Endothelial cell of umbilical vein (primary cell): ENCODE results near the gene HYAL3. TPM values are rescaled to one million over a fixed set of nuclear protein-coding genes. Genes with fewer than 3 reads are reported as not detected.

Source experiments
- BruUV-seq: library from RNA; stranded (reverse); fragments of 400-500 nt; replicated peaks from 2 replicates; lab custom pipeline; 2021; lab: Mats Ljungman, UMichigan
- CTCF ChIA-PET: fragments of 300-600, 350-600 bp; sonication (Branson Sonifier 250); formaldehyde crosslinking; loops from one replicate; lab custom pipeline; 2021; ENCODE audit warnings: antibody characterized with exemption, inconsistent platforms; lab: Charles Lee
- POLR2A ChIA-PET: fragments of 300-600, 350-600 bp; sonication (Branson Sonifier 250); formaldehyde crosslinking; loops from one replicate; lab custom pipeline; 2021; ENCODE audit warnings: antibody characterized with exemption, inconsistent platforms; lab: Charles Lee
- DNase-seq: peaks from one replicate; pipeline ENCODE4 v3.0.0-alpha.2; 2011; ENCODE audit warnings: low read depth, low spot score
- FAIRE-seq: peaks from 2 replicates; lab custom pipeline; 2011; peaks lifted over from hg19 to GRCh38; lab: Jason Lieb, UNC
- H2AFZ ChIP-seq: 2 replicates; pipeline ENCODE4 v1.6.0; 2012; ENCODE audit warnings: low read depth, low read length, control low read depth, inconsistent platforms
- H3K27ac ChIP-seq: 2 replicates; pipeline ENCODE4 v1.5.1; 2011; ENCODE audit warnings: low read depth, mild to moderate bottlenecking, control low read depth, low read length, moderate library complexity; ENCODE audit not compliant: insufficient read depth
- H3K27me3 ChIP-seq, 2 experiments: 2 replicates each; pipeline versions ENCODE4 v1.6.0 to v1.6.1; 2011; ENCODE audit warnings: low read length in 2 of 2, mixed read lengths in 1 of 2; ENCODE audit not compliant: control insufficient read depth in 2 of 2, insufficient read depth in 2 of 2
- H3K36me3 ChIP-seq, 2 experiments: 2 replicates in 1 of 2; 3 replicates in 1 of 2; pipeline ENCODE4 v1.5.1; 2011; ENCODE audit warnings: low read length in 2 of 2, mild to moderate bottlenecking in 1 of 2, moderate library complexity in 1 of 2; ENCODE audit not compliant: control insufficient read depth in 2 of 2, insufficient read depth in 2 of 2; ENCODE audit errors: extremely low read depth in 1 of 2
- H3K4me1 ChIP-seq: 3 replicates; pipeline ENCODE4 v1.5.1; 2011; ENCODE audit warnings: mild to moderate bottlenecking, low read length; ENCODE audit not compliant: control insufficient read depth, insufficient read depth; ENCODE audit errors: extremely low read depth
- H3K4me2 ChIP-seq: 2 replicates; pipeline ENCODE4 v1.6.1; 2011; ENCODE audit warnings: low read length, control low read depth, mixed read lengths; ENCODE audit not compliant: insufficient read depth
- H3K4me3 ChIP-seq, 3 experiments: fragments of 200-600 bp in 1 of 3; sonication (generic), shearing (Covaris generic) in 1 of 3; replicated peaks in 1 of 3; 2 replicates each; pipeline ENCODE4 v1.5.1; 2011 to 2016; ENCODE audit warnings: control low read depth in 3 of 3, low read length in 3 of 3, mild to moderate bottlenecking in 2 of 3, inconsistent platforms in 1 of 3, low read depth in 1 of 3, moderate library complexity in 1 of 3; ENCODE audit not compliant: insufficient read depth in 1 of 3
- H3K79me2 ChIP-seq: 2 replicates; pipeline ENCODE4 v1.6.0; 2012; ENCODE audit warnings: low read length, inconsistent platforms; ENCODE audit not compliant: control insufficient read depth, insufficient read depth
- H3K9ac ChIP-seq: replicated peaks from 2 replicates; pipeline ENCODE3; 2011; ENCODE audit warnings: low read length, control low read depth; ENCODE audit not compliant: insufficient read depth; ENCODE audit errors: extremely low read depth
- H3K9me1 ChIP-seq: replicated peaks from 3 replicates; pipeline ENCODE4 v1.6.0; 2011; ENCODE audit warnings: mild to moderate bottlenecking, low read length; ENCODE audit not compliant: control insufficient read depth, insufficient read depth; ENCODE audit errors: extremely low read depth
- H3K9me3 ChIP-seq: replicated peaks from 2 replicates; pipeline ENCODE4 v1.5.1; 2012; ENCODE audit warnings: low read length, inconsistent platforms; ENCODE audit not compliant: control insufficient read depth, insufficient read depth
- H4K20me1 ChIP-seq: replicated peaks from 2 replicates; pipeline ENCODE3; 2011; ENCODE audit warnings: mild to moderate bottlenecking, low read length; ENCODE audit not compliant: control insufficient read depth, insufficient read depth; ENCODE audit errors: extremely low read depth
- EZH2 ChIP-seq: IDR thresholded peaks from 2 replicates; pipeline ENCODE4 v1.6.1; 2012; ENCODE audit warnings: borderline replicate concordance, low read depth, mild to moderate bottlenecking, moderate library complexity, low read length, inconsistent platforms; ENCODE audit not compliant: severe bottlenecking
- FOS ChIP-seq: IDR thresholded peaks from 2 replicates; pipeline ENCODE4 v1.6.1; 2011; ENCODE audit warnings: mild to moderate bottlenecking, low read length, moderate library complexity, borderline replicate concordance; ENCODE audit not compliant: insufficient read depth
- JUN ChIP-seq: IDR thresholded peaks from 2 replicates; pipeline ENCODE4 v1.6.1; 2011; ENCODE audit warnings: borderline replicate concordance, low read depth; ENCODE audit not compliant: insufficient read length, insufficient read depth
- MYC ChIP-seq: IDR thresholded peaks from one replicate; pipeline ENCODE4 v1.6.1; 2011; ENCODE audit warnings: mild to moderate bottlenecking, low read depth, low read length
- POLR2A ChIP-seq: IDR thresholded peaks from 2 replicates; pipeline ENCODE4 v1.6.1; 2012; ENCODE audit warnings: low read depth, mild to moderate bottlenecking, control low read depth, low read length
- POLR2AphosphoS5 ChIP-seq: IDR thresholded peaks from 2 replicates; pipeline ENCODE4 v1.6.1; 2012; ENCODE audit warnings: low read depth, mild to moderate bottlenecking, control low read depth, low read length, moderate library complexity; ENCODE audit not compliant: insufficient read depth
- dilution Hi-C: fragments of 300-500 bp; cut with MboI; formaldehyde crosslinking; loops from one replicate; pipeline ENCODE4 v1.15.0; 2019; ENCODE audit warnings: low sequenced_read_pairs; ENCODE audit not compliant: extremely low pct_ligation_motif_present
- intact Hi-C: fragments of 100-400 bp; cut with micrococcal nuclease; formaldehyde crosslinking; loops from one replicate; pipeline ENCODE4 v1.10.0; 2022
- polyA plus RNA-seq, 4 experiments: library from polyadenylated mRNA; depleted of rRNA in 3 of 4; stranded (reverse) in 3 of 4; unstranded in 1 of 4; fragments of >200 nt; gene quantifications; 2 replicates each; pipeline versions ENCODE4 v1.2.1 to v1.2.3, GENCODE V29; 2011 to 2012; ENCODE audit warnings: missing spikeins in 1 of 4
- total RNA-seq: library from RNA; stranded (reverse); gene quantifications from 2 replicates; pipeline ENCODE4 v1.2.3, GENCODE V29; 2021
- TF ChIP-seq, protein P1 (sequence below), 2 donors: IDR thresholded peaks; 1 replicate in 1 of 2; 2 replicates in 1 of 2; pipeline ENCODE4 v1.5.1; 2011; ENCODE audit warnings: low read length in 2 of 2, mild to moderate bottlenecking in 2 of 2, moderate library complexity in 2 of 2, control low read depth in 1 of 2, inconsistent platforms in 1 of 2, low read depth in 1 of 2; ENCODE audit not compliant: insufficient read depth in 1 of 2; ENCODE audit errors: extremely low read depth in 1 of 2
- TF ChIP-seq, protein P2 (sequence below): IDR thresholded peaks from 2 replicates; pipeline ENCODE4 v1.6.1; 2011; ENCODE audit not compliant: insufficient read depth, insufficient read length

Gene HYAL3
- total and polyA plus RNA-seq, 2 donors (not counting 3 experiments of a cell fraction or from before 2014, with no cell fraction given) = 4.8 to 11.5 TPM

- DNase-seq (no peak), FAIRE-seq (no peak)
- intact Hi-C loops (no loop called here), dilution Hi-C loops (no loop called here)
- Histone ChIP-seq H3K9me1 (no peaks in the 10 kb centered on the region), H3K79me2 (no peaks in the 10 kb centered on the region), H3K9ac (no peak overlapping the region), H3K27me3 (no peaks in the 10 kb centered on the region), H3K4me3 (no peak overlapping the region), H3K4me1 (peaks cover 25% of the 10 kb centered on the region), H3K27ac (no peak overlapping the region), H3K9me3 (no peaks in the 10 kb centered on the region), H2AFZ (no peak overlapping the region), H4K20me1 (no peaks in the 10 kb centered on the region), H3K4me2 (no peak overlapping the region), H3K36me3 (no peaks in the 10 kb centered on the region)
- TF ChIP-seq JUN = no peak
- no peak for TF ChIP-seq EZH2
- ChIA-PET CTCF (no interaction called here), POLR2A (no interaction called here)
- BruUV-seq = no TSS peak
These were observed 1.8 kb downstream of the HYAL3 start for GRCh38 chr3:50297384-50297775.

- FAIRE-seq = no peak
- ChIA-PET POLR2A (no interaction called here), CTCF (no interaction called here)
- no peak overlapping the region for H3K27ac ChIP-seq
- H3K27me3 ChIP-seq = no peaks in the 10 kb centered on the region
- peaks cover 25% of the 10 kb centered on the region for H3K4me1 ChIP-seq
- intact Hi-C loops (no loop called here), dilution Hi-C loops (no loop called here)
- BruUV-seq = no TSS peak
- no peaks in the 10 kb centered on the region for H3K36me3 ChIP-seq
- no peak overlapping the region for H2AFZ ChIP-seq
- H3K4me2 ChIP-seq = no peak overlapping the region
- DNase-seq = no peak
- H3K4me3 ChIP-seq = no peak overlapping the region
- H3K79me2 ChIP-seq = peaks cover 3% of the 10 kb centered on the region
- no peak for TF ChIP-seq JUN
- TF ChIP-seq MYC = no peak
- TF ChIP-seq EZH2 = no peak
- no peak for TF ChIP-seq POLR2AphosphoS5
- TF ChIP-seq, protein P1, sequence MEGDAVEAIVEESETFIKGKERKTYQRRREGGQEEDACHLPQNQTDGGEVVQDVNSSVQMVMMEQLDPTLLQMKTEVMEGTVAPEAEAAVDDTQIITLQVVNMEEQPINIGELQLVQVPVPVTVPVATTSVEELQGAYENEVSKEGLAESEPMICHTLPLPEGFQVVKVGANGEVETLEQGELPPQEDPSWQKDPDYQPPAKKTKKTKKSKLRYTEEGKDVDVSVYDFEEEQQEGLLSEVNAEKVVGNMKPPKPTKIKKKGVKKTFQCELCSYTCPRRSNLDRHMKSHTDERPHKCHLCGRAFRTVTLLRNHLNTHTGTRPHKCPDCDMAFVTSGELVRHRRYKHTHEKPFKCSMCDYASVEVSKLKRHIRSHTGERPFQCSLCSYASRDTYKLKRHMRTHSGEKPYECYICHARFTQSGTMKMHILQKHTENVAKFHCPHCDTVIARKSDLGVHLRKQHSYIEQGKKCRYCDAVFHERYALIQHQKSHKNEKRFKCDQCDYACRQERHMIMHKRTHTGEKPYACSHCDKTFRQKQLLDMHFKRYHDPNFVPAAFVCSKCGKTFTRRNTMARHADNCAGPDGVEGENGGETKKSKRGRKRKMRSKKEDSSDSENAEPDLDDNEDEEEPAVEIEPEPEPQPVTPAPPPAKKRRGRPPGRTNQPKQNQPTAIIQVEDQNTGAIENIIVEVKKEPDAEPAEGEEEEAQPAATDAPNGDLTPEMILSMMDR (IDR thresholded peaks at IDR 0.05; ENCODE audit: extremely low read depth in 1 of 2, insufficient read depth in 1 of 2, low read depth in 1 of 2, low read length in 2 of 2) = no peak
- no peak for TF ChIP-seq POLR2A
- TF ChIP-seq, protein P2, sequence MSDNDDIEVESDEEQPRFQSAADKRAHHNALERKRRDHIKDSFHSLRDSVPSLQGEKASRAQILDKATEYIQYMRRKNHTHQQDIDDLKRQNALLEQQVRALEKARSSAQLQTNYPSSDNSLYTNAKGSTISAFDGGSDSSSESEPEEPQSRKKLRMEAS = no peak
- no peak for TF ChIP-seq FOS
- H4K20me1 ChIP-seq = no peaks in the 10 kb centered on the region
- no peak overlapping the region for H3K9ac ChIP-seq
- no peaks in the 10 kb centered on the region for H3K9me1 ChIP-seq
- H3K9me3 ChIP-seq = no peaks in the 10 kb centered on the region
These were observed 2.4 kb downstream of the HYAL3 start for GRCh38 chr3:50296721-50297383.
